ENCODE data around the gene IDUA. TPM values are rescaled to one million over a fixed set of nuclear protein-coding genes. Genes with fewer than 3 reads are reported as not detected.
A peak's percentile ranks its signal among the peaks of the same experiment; 100 is the strongest.

Gene IDUA
- total RNA-seq, 3 donors from 2014 or later (not counting 1 experiment from before 2014, with no cell fraction given), result 38.7 to 43.6 (median 43.0) TPM

GRCh38 chr4:1049591-1049905, 62.7 kb downstream of the IDUA start:
- no peaks in the 10 kb centered on the region for H3K4me1 ChIP-seq (ENCODE audit: control insufficient read depth, insufficient read depth, low read length)
- intact Hi-C loops (cut with micrococcal nuclease), result no loop called here
- WGBS (ENCODE audit: insufficient coverage), result 83% methylated on average over 21 of the region's 21 CpGs
- ATAC-seq (no peak), DNase-seq (peak in 1 of 2 donors; percentile 14)
- no peaks in the 10 kb centered on the region for H3K9me3 ChIP-seq (ENCODE audit: control insufficient read depth, insufficient read depth, low read length)
- Mint-ChIP-seq H3K4me1 (no peaks in the 10 kb centered on the region), H3K4me3 (no peak overlapping the region), H3K27ac (no peak overlapping the region), H3K9me3 (no peaks in the 10 kb centered on the region), H3K27me3 (ENCODE audit: low read depth in 2 of 2) (peaks cover 24 to 32% of the 10 kb centered on the region in 2 donors), H3K36me3 (no peaks in the 10 kb centered on the region)
- TF ChIP-seq, protein P1, sequence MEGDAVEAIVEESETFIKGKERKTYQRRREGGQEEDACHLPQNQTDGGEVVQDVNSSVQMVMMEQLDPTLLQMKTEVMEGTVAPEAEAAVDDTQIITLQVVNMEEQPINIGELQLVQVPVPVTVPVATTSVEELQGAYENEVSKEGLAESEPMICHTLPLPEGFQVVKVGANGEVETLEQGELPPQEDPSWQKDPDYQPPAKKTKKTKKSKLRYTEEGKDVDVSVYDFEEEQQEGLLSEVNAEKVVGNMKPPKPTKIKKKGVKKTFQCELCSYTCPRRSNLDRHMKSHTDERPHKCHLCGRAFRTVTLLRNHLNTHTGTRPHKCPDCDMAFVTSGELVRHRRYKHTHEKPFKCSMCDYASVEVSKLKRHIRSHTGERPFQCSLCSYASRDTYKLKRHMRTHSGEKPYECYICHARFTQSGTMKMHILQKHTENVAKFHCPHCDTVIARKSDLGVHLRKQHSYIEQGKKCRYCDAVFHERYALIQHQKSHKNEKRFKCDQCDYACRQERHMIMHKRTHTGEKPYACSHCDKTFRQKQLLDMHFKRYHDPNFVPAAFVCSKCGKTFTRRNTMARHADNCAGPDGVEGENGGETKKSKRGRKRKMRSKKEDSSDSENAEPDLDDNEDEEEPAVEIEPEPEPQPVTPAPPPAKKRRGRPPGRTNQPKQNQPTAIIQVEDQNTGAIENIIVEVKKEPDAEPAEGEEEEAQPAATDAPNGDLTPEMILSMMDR (IDR thresholded peaks at IDR 0.05), result no peak
- no peak overlapping the region for H3K4me3 ChIP-seq (ENCODE audit: low read length)
- peaks cover 6% of the 10 kb centered on the region for H3K27me3 ChIP-seq (ENCODE audit: control insufficient read depth, insufficient read depth, low read length)
- H3K36me3 ChIP-seq (ENCODE audit: control insufficient read depth, insufficient read depth, low read length), result no peaks in the 10 kb centered on the region
- H3K27ac ChIP-seq (ENCODE audit: low read length), result no peak overlapping the region

DNA sequence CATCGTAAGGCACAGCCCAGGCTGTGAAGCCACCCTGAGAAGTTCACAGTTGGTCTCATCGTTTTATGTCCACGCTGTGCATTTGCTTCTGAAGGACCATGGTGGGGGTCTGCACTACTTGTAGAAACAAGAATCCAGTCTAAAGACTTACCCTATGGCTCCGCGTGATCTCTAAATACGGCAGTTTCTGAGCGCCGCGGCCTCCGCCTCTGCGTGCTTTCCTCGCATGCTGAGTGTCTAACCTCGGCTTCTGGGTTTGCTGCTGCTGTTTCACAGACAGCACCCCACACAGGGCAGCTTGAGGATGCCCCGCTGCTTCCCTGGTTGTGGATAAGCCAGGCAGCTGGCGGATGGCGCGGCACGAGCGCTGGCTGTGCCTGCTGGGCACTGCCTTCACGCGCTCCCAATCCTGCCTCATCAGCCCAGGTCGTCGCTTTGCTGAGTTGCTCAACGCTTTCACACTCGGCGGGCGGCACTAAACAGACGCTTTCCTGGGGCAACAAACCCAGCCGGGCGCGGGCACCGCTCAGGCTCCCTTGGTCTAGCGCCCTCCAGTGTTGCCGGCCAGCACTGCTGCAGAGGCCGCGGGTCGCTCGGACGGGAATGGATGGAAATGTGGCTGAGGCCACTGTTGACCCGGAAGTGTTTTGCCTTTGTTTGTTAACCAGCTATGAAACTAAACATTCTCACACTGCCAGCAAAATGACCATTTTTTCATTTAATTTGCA, 63.8 kb downstream of the IDUA start:
- TF ChIP-seq, protein P1 (IDR thresholded peaks at IDR 0.05), result no peak
- intact Hi-C loops (cut with micrococcal nuclease), result no loop called here

GRCh38 chr4:1051472-1051871, 64.6 kb downstream of the IDUA start:
- intact Hi-C loops (cut with micrococcal nuclease), result no loop called here
- Histone ChIP-seq H3K36me3 (ENCODE audit: control insufficient read depth, insufficient read depth, low read length) (no peaks in the 10 kb centered on the region), H3K27ac (ENCODE audit: low read length) (no peak overlapping the region), H3K27me3 (ENCODE audit: control insufficient read depth, insufficient read depth, low read length) (peaks cover 1% of the 10 kb centered on the region), H3K4me1 (ENCODE audit: control insufficient read depth, insufficient read depth, low read length) (peaks cover 14% of the 10 kb centered on the region), H3K4me3 (ENCODE audit: low read length) (no peak overlapping the region), H3K9me3 (ENCODE audit: control insufficient read depth, insufficient read depth, low read length) (no peaks in the 10 kb centered on the region)
- no peaks in the 10 kb centered on the region for H3K9me3 Mint-ChIP-seq
- H3K27ac Mint-ChIP-seq, result no peak overlapping the region
- H3K27me3 Mint-ChIP-seq (ENCODE audit: low read depth in 2 of 2), result peaks cover 19 to 22% of the 10 kb centered on the region in 2 donors
- WGBS (ENCODE audit: insufficient coverage), result 70% methylated on average over 8 of the region's 9 CpGs
- H3K4me1 Mint-ChIP-seq, result peaks cover 8 to 9% of the 10 kb centered on the region in 2 donors
- no peak for ATAC-seq
- H3K4me3 Mint-ChIP-seq, result no peak overlapping the region
- TF ChIP-seq, protein P1 (IDR thresholded peaks at IDR 0.05), result no peak
- H3K36me3 Mint-ChIP-seq, result no peaks in the 10 kb centered on the region
- DNase-seq, result peak in 1 of 2 donors; percentile 11

More for the DNA sequence above, 63.8 kb downstream of the IDUA start:
- no peaks in the 10 kb centered on the region for H3K36me3 Mint-ChIP-seq
- Histone ChIP-seq H3K4me3 (ENCODE audit: low read length) (no peak overlapping the region), H3K36me3 (ENCODE audit: control insufficient read depth, insufficient read depth, low read length) (no peaks in the 10 kb centered on the region), H3K27me3 (ENCODE audit: control insufficient read depth, insufficient read depth, low read length) (peaks cover 3% of the 10 kb centered on the region), H3K9me3 (ENCODE audit: control insufficient read depth, insufficient read depth, low read length) (no peaks in the 10 kb centered on the region), H3K4me1 (ENCODE audit: control insufficient read depth, insufficient read depth, low read length) (peaks cover 6% of the 10 kb centered on the region), H3K27ac (ENCODE audit: low read length) (no peak overlapping the region)
- DNase-seq (no peak), ATAC-seq (no peak)
- WGBS (ENCODE audit: insufficient coverage), result 83% methylated on average over 40 of the region's 40 CpGs
- H3K4me1 Mint-ChIP-seq, result peaks cover under 1 to 1% of the 10 kb centered on the region in 2 donors
- peaks cover 20 to 22% of the 10 kb centered on the region in 2 donors for H3K27me3 Mint-ChIP-seq (ENCODE audit: low read depth in 2 of 2)
- H3K27ac Mint-ChIP-seq, result no peak overlapping the region
- no peak overlapping the region for H3K4me3 Mint-ChIP-seq
- no peaks in the 10 kb centered on the region for H3K9me3 Mint-ChIP-seq

GRCh38 chr4:1052231-1052671, 65.4 kb downstream of the IDUA start:
- no peak overlapping the region for H3K4me3 Mint-ChIP-seq
- peaks cover 14% of the 10 kb centered on the region for H3K4me1 ChIP-seq (ENCODE audit: control insufficient read depth, insufficient read depth, low read length)
- peaks cover 8 to 9% of the 10 kb centered on the region in 2 donors for H3K4me1 Mint-ChIP-seq
- H3K27me3 ChIP-seq (ENCODE audit: control insufficient read depth, insufficient read depth, low read length), result no peaks in the 10 kb centered on the region
- TF ChIP-seq, protein P1 (IDR thresholded peaks at IDR 0.05), result no peak
- no peak for DNase-seq
- H3K4me3 ChIP-seq (ENCODE audit: low read length), result no peak overlapping the region
- peaks cover 15 to 16% of the 10 kb centered on the region in 2 donors for H3K27me3 Mint-ChIP-seq (ENCODE audit: low read depth in 2 of 2)
- 76% methylated on average over 15 of the region's 15 CpGs for WGBS (ENCODE audit: insufficient coverage)
- H3K27ac ChIP-seq (ENCODE audit: low read length), result no peak overlapping the region
- H3K9me3 Mint-ChIP-seq, result no peaks in the 10 kb centered on the region
- H3K36me3 Mint-ChIP-seq, result no peaks in the 10 kb centered on the region
- no peaks in the 10 kb centered on the region for H3K9me3 ChIP-seq (ENCODE audit: control insufficient read depth, insufficient read depth, low read length)
- no peak overlapping the region for H3K27ac Mint-ChIP-seq
- ATAC-seq, result no peak
- no peaks in the 10 kb centered on the region for H3K36me3 ChIP-seq (ENCODE audit: control insufficient read depth, insufficient read depth, low read length)
- intact Hi-C loops (cut with micrococcal nuclease), result no loop called here
